ENCODE results near the gene RFESD. TPM values are rescaled to one million over a fixed set of nuclear protein-coding genes. Genes with fewer than 3 reads are reported as not detected.

The RFESD gene
- polyA plus RNA-seq, 3 donors: 0.15 to 1.4 (median 0.24) TPM

DNA sequence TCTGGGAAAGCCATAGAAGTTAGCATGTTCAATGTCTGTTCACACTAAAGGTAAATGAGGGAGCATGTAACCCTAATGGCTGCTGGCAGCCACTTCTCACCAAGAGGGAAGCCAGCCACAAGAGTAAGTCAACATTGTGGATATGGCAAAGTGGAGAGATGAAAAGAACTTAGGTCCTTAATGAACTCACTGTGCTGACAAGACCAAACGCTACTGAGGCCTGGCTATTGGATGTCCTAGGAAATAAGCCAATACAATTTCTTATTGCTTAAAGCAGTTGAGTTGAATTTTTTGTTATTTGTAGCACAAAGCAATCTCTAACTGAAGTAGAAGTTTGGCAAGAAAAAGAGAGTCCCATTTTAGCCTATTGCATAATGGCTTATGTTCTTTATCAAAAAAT, 19.9 kb upstream of the RFESD start:
- H3K27ac Mint-ChIP-seq: no peak overlapping the region
- Histone ChIP-seq H2AFZ (ENCODE audit: insufficient read depth, low read depth, low read length, poor library complexity, severe bottlenecking) (no peak overlapping the region), H3K9me3 (replicated peaks in 1 of 2; ENCODE audit: control insufficient read depth in 1 of 2, insufficient read depth in 1 of 2, low read length in 2 of 2) (no peaks in the 10 kb centered on the region), H3K4me1 (ENCODE audit: control insufficient read depth in 1 of 2, insufficient read depth in 2 of 2, low read length in 2 of 2) (peaks cover 8 to 12% of the 10 kb centered on the region in 2 donors), H3K36me3 (replicated peaks in 1 of 2; ENCODE audit: control insufficient read depth in 1 of 2, insufficient read depth in 2 of 2, low read length in 2 of 2) (no peaks in the 10 kb centered on the region), H3K4me2 (replicated peaks; ENCODE audit: extremely low read depth, low read length, poor library complexity, severe bottlenecking) (no peak overlapping the region), H3K79me2 (ENCODE audit: insufficient read depth, low read length) (no peaks in the 10 kb centered on the region), H4K20me1 (ENCODE audit: insufficient read depth, low read length) (no peaks in the 10 kb centered on the region), H3K27me3 (ENCODE audit: control insufficient read depth in 2 of 2, insufficient read depth in 2 of 2, low read length in 2 of 2) (peaks cover 4 to 5% of the 10 kb centered on the region in 2 donors), H3K9ac (ENCODE audit: insufficient read depth, low read length, poor library complexity, severe bottlenecking) (no peak overlapping the region), H3K4me3 (replicated peaks in 1 of 3; ENCODE audit: low read depth in 2 of 3, low read length in 3 of 3) (no peak overlapping the region), H3K27ac (ENCODE audit: low read depth in 1 of 2, low read length in 2 of 2) (no peak overlapping the region)
- peaks cover 2 to 8% (median 3%) of the 10 kb centered on the region in 3 donors for H3K27me3 Mint-ChIP-seq (ENCODE audit: low read depth in 3 of 3)
- H3K4me3 Mint-ChIP-seq: no peak overlapping the region
- TF ChIP-seq CTCF (IDR thresholded peaks at IDR 0.05): no peak
- H3K9me3 Mint-ChIP-seq: peaks cover 0 to 4% (median 2%) of the 10 kb centered on the region in 7 donors
- peaks cover 18% of the 10 kb centered on the region for H3K4me1 Mint-ChIP-seq
- no peak for DNase-seq
- intact Hi-C loops (cut with micrococcal nuclease): no loop called here
- no peaks in the 10 kb centered on the region for H3K36me3 Mint-ChIP-seq
- no CpG with 5 or more reads among the region's 1 CpG for WGBS (ENCODE audit: insufficient coverage)

DNA sequence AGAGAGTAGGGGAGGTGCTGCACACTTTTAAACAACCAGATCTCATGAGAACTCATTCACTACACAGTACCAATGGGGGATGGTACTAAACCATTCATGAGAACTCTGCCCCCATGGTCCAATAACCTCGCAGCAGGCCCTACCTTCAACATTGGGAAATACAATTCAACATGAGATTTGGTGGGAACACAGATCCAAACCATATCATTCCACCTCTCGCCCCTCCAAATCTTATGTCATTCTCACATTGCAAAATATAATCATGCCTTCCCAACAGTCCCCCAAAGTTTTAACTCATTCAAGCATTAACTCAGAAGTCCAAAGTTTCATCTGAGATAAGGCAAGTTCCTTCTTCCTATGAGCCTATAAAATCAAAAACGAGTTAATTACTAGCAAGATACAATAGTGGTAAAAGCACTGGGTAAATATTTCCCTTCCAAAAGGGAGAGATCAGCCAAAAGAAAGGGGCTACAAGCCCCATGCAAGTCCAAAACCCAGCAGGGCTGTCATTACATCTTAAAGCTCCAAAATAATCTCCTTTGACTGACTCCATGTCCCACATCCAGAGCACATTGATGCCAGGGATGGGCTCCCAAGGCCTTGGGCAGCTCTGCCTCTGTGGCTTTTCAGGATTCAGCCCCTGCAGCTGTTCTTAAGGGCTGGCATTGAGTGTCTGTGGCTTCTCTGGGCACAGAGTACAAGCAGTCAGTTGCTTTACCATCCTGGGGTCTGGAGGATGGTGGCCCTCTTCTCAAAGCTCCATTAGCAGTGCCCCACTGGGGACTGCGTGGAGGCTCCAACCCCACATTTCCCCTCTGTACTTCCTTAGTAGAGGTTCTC, 18.4 kb upstream of the RFESD start:
- intact Hi-C loops (cut with micrococcal nuclease): no loop called here
- TF ChIP-seq CTCF (IDR thresholded peaks at IDR 0.05): no peak
- Mint-ChIP-seq H3K4me3 (no peak overlapping the region), H3K27me3 (ENCODE audit: low read depth in 3 of 3) (peaks cover 0 to 4% (median 2%) of the 10 kb centered on the region in 3 donors), H3K27ac (no peak overlapping the region), H3K36me3 (no peaks in the 10 kb centered on the region), H3K9me3 (peaks cover 0 to 9% (median 5%) of the 10 kb centered on the region in 7 donors), H3K4me1 (peaks cover 14% of the 10 kb centered on the region)
- no peak overlapping the region for H3K27ac ChIP-seq (ENCODE audit: low read depth in 1 of 2, low read length in 2 of 2)
- peaks cover 0 to 3% of the 10 kb centered on the region in 2 donors for H3K9me3 ChIP-seq (replicated peaks in 1 of 2; ENCODE audit: control insufficient read depth in 1 of 2, insufficient read depth in 1 of 2, low read length in 2 of 2)
- H3K79me2 ChIP-seq (ENCODE audit: insufficient read depth, low read length): no peaks in the 10 kb centered on the region
- no peak overlapping the region for H3K4me2 ChIP-seq (replicated peaks; ENCODE audit: extremely low read depth, low read length, poor library complexity, severe bottlenecking)
- WGBS (ENCODE audit: insufficient coverage): 83% methylated on average over 3 of the region's 4 CpGs
- no peaks in the 10 kb centered on the region for H4K20me1 ChIP-seq (ENCODE audit: insufficient read depth, low read length)
- H3K9ac ChIP-seq (ENCODE audit: insufficient read depth, low read length, poor library complexity, severe bottlenecking): no peak overlapping the region
- no peaks in the 10 kb centered on the region for H3K27me3 ChIP-seq (ENCODE audit: control insufficient read depth in 2 of 2, insufficient read depth in 2 of 2, low read length in 2 of 2)
- no peak overlapping the region for H2AFZ ChIP-seq (ENCODE audit: insufficient read depth, low read depth, low read length, poor library complexity, severe bottlenecking)
- H3K4me1 ChIP-seq (ENCODE audit: control insufficient read depth in 1 of 2, insufficient read depth in 2 of 2, low read length in 2 of 2): peaks cover 0 to 7% of the 10 kb centered on the region in 2 donors
- H3K36me3 ChIP-seq (replicated peaks in 1 of 2; ENCODE audit: control insufficient read depth in 1 of 2, insufficient read depth in 2 of 2, low read length in 2 of 2): no peaks in the 10 kb centered on the region
- H3K4me3 ChIP-seq (replicated peaks in 1 of 3; ENCODE audit: low read depth in 2 of 3, low read length in 3 of 3): no peak overlapping the region
- no peak for DNase-seq
